IPS-15b (cell line): ENCODE results near the gene ZNF281.

Source experiments
- H3K27me3 ChIP-seq: one replicate; pipeline ENCODE4 v1.6.1; 2013; ENCODE audit warnings: low read length; ENCODE audit not compliant: control insufficient read depth, insufficient read depth
- H3K36me3 ChIP-seq: one replicate; pipeline ENCODE4 v1.6.1; 2013; ENCODE audit warnings: low read length; ENCODE audit not compliant: control insufficient read depth, insufficient read depth
- H3K4me1 ChIP-seq: one replicate; pipeline ENCODE4 v1.6.1; 2013; ENCODE audit warnings: mild to moderate bottlenecking, low read length; ENCODE audit not compliant: control insufficient read depth, insufficient read depth
- H3K4me3 ChIP-seq: one replicate; pipeline ENCODE4 v1.5.1; 2013; ENCODE audit warnings: low read depth, low read length
- H3K9ac ChIP-seq: one replicate; pipeline ENCODE4 v1.6.1; 2013; ENCODE audit warnings: low read depth, mild to moderate bottlenecking, low read length
- H3K9me3 ChIP-seq: one replicate; pipeline ENCODE4 v1.6.1; 2013; ENCODE audit warnings: mild to moderate bottlenecking, low read length; ENCODE audit not compliant: control insufficient read depth, insufficient read depth

Gene ZNF281

DNA sequence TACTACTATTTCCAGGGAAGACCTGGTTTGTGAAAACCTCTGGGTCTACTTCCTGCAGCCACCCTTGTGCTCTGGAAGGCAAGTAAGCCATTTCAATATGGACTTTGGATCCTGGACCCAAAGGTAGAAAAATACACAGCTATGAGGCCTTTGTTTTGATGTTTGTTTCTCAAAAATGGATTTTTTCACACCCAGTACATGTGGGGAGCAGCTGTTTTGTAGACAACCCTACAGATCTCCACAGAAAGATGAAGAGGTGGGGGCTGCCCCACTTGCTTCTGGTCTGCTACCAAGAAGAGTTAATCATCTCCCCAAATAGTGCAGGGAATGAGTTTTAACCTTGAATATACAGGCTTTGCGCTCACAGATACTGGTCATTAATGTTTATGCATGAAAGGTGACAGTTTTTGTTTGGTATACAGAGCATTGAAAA is 29.2 kb downstream of the ZNF281 start:
- Histone ChIP-seq H3K4me1 (peaks cover 15% of the 10 kb centered on the region), H3K9ac (no peak overlapping the region), H3K4me3 (no peak overlapping the region), H3K9me3 (no peaks in the 10 kb centered on the region), H3K36me3 (no peaks in the 10 kb centered on the region), H3K27me3 (no peaks in the 10 kb centered on the region)

DNA sequence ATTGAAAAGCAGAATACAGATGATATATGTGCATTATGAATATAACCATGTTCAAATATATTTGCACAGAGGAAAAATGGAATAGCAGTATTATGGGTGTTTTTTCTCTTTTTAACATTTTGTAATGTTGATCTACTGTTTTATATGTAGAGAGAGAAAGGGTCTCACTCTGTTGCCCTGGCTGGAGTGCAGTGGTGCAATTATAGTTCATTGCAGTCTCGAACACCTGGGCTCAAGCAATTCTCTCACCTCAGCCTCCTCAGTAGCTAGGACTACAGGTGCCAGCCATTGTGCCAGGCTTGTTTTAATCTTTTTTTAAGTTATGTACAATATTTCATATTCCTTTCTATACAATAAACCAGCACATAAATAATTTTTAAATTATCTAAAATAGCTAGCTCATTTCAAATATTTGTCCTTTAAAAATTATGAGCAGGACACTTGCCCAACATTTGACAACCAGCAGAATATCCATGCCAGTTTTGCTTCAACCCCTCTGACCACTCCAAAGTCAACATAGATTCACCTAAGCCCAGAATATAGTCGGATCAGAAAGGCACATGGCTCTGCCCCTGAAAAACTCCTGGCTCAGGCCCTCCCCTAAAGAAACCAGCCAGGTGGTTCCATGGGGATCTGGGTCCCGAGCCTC is 29.8 kb downstream of the ZNF281 start:
- H3K36me3 ChIP-seq, result no peaks in the 10 kb centered on the region
- H3K9ac ChIP-seq, result no peak overlapping the region
- H3K4me1 ChIP-seq, result peaks cover 21% of the 10 kb centered on the region
- H3K27me3 ChIP-seq, result no peaks in the 10 kb centered on the region
- H3K9me3 ChIP-seq, result no peaks in the 10 kb centered on the region
- H3K4me3 ChIP-seq, result no peak overlapping the region

DNA sequence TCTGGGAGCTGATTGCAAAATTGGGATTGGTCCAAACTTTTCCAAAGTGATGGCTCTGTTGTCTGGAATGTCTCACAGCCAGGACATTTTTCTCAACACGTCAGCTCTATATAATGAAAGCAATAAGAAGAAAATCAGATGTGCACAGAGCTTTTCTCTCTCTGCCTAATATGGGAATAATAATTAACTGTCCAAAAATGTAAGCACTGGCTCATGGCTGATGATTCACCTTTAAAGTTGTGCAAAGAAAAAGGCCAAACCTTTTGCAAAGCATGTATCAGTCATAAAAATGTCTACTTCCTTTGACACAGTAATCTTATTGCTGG is 30.4 kb downstream of the ZNF281 start:
- Histone ChIP-seq H3K9me3 (no peaks in the 10 kb centered on the region), H3K4me1 (peaks cover 27% of the 10 kb centered on the region), H3K9ac (no peak overlapping the region)

DNA sequence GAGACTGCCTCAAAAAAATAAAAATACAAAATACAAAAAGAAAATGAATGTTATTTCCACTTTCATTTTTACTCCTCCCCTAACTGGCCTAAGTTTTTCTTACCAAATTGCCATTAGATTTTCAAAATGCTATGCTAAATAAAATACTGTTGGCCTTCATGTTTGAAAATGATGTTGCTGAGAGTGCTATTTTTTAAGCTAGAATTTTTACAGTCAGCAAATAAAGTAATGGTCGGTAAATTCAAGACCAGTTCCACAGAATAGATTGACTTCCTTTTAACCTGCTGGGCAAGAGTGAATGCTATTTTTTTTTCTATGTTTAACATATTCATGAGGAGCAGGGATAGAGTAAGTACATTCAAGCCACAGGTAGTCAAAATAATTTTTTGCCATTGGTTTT is 31.7 kb downstream of the ZNF281 start:
- Histone ChIP-seq H3K9me3 (no peaks in the 10 kb centered on the region), H3K27me3 (no peaks in the 10 kb centered on the region), H3K36me3 (no peaks in the 10 kb centered on the region), H3K4me3 (no peak overlapping the region), H3K9ac (no peak overlapping the region), H3K4me1 (peaks cover 39% of the 10 kb centered on the region)

More for the DNA sequence above, 30.4 kb downstream of the ZNF281 start:
- no peaks in the 10 kb centered on the region for H3K36me3 ChIP-seq
- H3K27me3 ChIP-seq, result no peaks in the 10 kb centered on the region
- H3K4me3 ChIP-seq, result no peak overlapping the region

DNA sequence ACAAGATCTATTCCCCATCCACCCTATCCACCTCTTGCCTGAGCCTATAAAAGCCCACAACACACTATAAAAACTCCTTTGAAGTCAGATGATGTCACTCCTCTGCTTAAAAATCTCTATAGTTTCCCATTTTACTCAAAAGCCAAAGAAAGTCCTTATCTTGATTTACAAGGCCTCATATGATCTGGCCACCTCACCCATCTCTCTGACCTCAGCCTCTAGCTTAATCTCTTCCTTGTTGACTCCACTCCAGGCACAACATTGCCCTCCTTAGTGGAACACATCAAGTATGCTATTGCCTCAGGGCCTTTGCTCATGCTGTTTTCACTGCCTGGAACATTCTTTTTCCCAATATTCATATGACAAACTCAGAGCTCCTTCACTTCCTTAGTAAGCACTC is 33.3 kb downstream of the ZNF281 start:
- H3K4me1 ChIP-seq, result peaks cover 51% of the 10 kb centered on the region
- no peaks in the 10 kb centered on the region for H3K27me3 ChIP-seq

DNA sequence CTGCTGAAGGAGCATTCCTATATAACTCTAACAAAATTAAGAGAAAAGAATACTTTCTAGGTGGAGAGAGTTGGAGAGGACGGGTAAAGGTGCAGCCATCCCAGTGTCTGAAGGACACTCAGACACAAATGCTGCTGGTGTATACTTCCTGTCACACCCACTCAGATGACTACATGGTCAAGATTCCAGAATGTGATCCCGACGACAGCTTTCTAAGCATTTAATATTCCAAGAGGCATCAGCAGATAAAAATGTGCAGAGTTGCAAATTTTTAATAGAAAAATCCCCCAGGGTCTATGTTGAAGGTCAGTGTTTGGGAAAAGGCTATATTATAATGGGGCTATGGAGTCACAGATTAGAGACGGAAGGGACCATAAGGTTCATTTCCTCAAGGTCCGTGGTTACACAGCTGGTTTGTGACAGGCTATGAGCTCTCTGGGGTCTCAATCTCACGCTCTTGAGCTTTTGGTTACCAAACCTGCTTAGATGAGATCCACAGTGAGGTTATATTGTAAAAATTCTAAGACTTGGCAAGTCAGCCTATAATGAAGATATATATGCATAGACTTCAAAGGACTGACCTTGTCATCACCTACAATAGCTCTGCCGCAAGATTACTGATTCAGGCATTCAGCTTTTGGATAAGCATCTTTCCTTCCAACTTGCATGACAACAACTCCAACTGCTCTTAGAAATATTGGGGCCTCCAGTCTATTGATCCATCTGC is 35.1 kb downstream of the ZNF281 start:
- H3K36me3 ChIP-seq, result no peaks in the 10 kb centered on the region
- H3K4me3 ChIP-seq, result no peak overlapping the region
- no peaks in the 10 kb centered on the region for H3K9me3 ChIP-seq
- H3K9ac ChIP-seq, result no peak overlapping the region
- peaks cover 49% of the 10 kb centered on the region for H3K4me1 ChIP-seq
- no peaks in the 10 kb centered on the region for H3K27me3 ChIP-seq

More for the DNA sequence above, 33.3 kb downstream of the ZNF281 start:
- Histone ChIP-seq H3K9ac (no peak overlapping the region), H3K4me3 (no peak overlapping the region), H3K36me3 (no peaks in the 10 kb centered on the region), H3K9me3 (no peaks in the 10 kb centered on the region)

DNA sequence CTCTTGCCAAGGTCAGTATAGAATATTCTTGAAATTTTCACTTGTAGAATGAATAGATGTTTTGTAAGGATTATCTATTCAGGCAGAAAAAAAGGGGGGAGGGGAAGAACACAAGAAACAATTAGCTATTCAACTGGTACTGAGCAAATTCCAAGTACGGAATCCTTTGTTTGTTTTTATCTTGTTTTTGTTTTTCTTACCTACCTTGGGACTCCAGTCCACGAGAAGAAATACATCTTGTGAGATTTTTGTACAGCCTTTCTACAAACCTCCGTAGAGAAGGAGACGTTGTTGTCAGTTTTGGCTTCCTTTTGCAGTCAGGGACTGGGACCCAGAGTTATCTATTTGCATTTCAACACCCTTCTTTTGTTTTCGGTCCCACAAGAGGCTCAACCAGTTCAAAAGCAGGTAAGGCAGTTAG is 36.0 kb downstream of the ZNF281 start:
- Histone ChIP-seq H3K9me3 (no peaks in the 10 kb centered on the region), H3K36me3 (no peaks in the 10 kb centered on the region), H3K4me3 (peak overlapping the region; percentile 47), H3K27me3 (no peaks in the 10 kb centered on the region), H3K4me1 (peaks cover 53% of the 10 kb centered on the region), H3K9ac (peak overlapping the region; percentile 27)

DNA sequence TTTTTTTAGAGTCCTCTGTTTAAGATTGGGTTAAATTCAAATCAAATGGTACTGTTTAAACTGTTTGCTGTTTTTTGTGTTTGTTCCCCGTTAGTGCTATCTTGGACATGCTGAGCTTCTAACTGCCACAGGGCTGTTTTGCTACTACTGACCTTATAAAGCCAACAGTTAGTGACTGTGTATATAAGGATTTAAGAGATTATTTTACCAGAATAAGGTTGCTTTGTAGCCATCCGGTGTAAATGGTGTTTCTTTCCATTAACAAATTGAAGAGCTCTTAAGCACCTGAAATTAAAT is 37.0 kb downstream of the ZNF281 start:
- Histone ChIP-seq H3K27me3 (no peaks in the 10 kb centered on the region), H3K4me3 (no peak overlapping the region), H3K36me3 (no peaks in the 10 kb centered on the region), H3K9ac (no peak overlapping the region), H3K4me1 (peaks cover 52% of the 10 kb centered on the region), H3K9me3 (no peaks in the 10 kb centered on the region)

DNA sequence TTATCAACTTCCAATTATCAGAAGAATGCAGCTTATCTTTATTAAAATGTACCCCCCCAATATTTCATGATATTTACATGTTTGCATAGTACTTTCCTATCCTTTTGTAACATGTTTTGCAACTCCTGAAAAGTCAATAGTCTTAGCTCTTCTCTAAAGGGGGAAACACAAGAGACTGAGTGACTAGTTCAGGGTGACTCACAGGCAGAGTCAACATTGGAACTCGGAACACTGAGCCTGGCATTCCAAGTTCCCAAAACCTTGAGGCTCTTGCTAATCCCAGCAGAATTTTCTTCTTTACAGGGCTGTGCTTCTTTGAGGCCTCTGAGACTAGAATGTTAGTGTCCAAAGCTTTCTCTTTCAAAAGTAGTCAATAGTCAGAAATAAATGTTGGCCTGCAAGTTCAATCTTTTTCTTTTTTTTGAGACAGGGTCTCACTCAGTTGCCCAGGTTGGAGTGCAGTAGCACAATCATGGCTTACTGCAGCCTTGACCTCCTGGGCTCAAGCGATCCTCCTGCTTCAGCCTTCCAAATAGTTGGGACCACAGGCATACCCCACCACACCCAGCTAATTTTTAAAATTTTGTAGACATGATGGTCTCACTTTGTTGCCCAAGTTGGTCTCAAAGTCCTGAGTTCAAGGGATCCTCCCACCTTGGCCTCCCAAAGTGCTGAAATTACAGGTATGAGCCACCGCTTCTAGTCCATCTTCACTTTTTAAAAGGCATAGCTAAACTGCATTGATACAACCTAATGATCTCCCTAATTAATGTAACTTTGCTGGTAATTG is 37.5 kb downstream of the ZNF281 start:
- Histone ChIP-seq H3K27me3 (no peaks in the 10 kb centered on the region), H3K36me3 (no peaks in the 10 kb centered on the region), H3K4me1 (peaks cover 55% of the 10 kb centered on the region)

DNA sequence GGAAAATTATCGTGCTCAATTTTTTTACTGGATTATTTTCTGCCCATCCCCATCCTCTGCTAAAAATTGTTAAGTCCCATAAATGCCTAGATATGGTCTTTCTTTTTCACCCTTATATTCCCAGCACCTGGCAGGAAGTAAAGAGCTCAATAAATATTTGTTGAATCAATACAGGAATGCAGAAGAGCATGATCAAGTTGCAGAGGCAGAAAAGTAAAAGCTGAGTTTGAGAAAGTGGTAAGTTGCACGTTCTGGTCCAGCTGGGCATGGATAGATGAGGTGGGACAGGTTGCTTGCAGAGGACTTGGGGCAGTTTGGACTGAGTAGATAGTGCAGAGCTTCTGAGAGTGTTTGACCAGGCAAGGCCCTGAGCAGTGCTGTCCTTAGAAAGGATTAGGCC is 40.1 kb downstream of the ZNF281 start:
- no peak overlapping the region for H3K9ac ChIP-seq
- H3K27me3 ChIP-seq, result no peaks in the 10 kb centered on the region
- H3K4me3 ChIP-seq, result no peak overlapping the region
- no peaks in the 10 kb centered on the region for H3K9me3 ChIP-seq
- peaks cover 56% of the 10 kb centered on the region for H3K4me1 ChIP-seq
- H3K36me3 ChIP-seq, result no peaks in the 10 kb centered on the region

More for the DNA sequence above, 37.5 kb downstream of the ZNF281 start:
- H3K4me3 ChIP-seq, result no peak overlapping the region
- no peak overlapping the region for H3K9ac ChIP-seq
- no peaks in the 10 kb centered on the region for H3K9me3 ChIP-seq

DNA sequence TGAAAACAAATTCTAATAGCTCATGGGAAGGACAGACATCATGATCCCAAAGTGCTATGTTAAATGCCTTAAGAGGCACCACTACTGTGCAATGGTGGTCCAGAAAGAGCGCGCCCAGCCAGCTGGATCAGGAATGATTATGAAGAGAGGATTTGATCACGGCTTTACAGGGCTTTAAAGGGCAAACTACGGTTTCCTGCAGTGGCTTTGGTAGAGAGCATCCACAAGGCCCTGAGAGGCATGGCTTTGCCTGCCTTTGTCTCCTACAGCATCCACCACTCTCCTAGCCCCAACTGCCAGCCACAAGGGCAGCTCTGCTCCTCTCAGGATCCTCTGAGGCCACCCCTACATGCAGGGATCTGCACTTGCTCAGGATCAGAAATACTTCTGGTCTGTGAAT is 40.7 kb downstream of the ZNF281 start:
- no peaks in the 10 kb centered on the region for H3K9me3 ChIP-seq
- no peaks in the 10 kb centered on the region for H3K36me3 ChIP-seq
- H3K4me3 ChIP-seq, result no peak overlapping the region
- no peak overlapping the region for H3K9ac ChIP-seq
- no peaks in the 10 kb centered on the region for H3K27me3 ChIP-seq
- peaks cover 53% of the 10 kb centered on the region for H3K4me1 ChIP-seq

DNA sequence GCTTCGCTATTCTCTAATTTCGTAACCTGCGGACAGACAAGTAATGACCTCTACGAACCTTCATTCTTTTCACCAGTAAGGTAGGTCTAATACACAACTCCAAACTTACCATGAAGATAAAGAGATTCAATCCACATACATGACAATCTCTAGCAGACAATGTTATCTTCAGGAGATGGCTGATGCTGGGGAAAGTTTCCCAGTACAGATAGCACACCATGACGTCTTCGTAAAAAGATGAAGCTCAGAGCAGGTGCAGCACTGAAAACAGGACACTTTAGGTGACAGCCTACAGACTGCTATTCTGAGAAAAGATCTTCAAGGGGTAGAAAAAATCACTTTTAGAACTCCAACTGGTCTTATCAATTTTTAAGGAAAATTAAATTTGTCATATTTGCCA is 41.3 kb downstream of the ZNF281 start:
- no peaks in the 10 kb centered on the region for H3K27me3 ChIP-seq
- H3K4me3 ChIP-seq, result no peak overlapping the region
- no peaks in the 10 kb centered on the region for H3K9me3 ChIP-seq
- H3K36me3 ChIP-seq, result no peaks in the 10 kb centered on the region
- H3K4me1 ChIP-seq, result peaks cover 55% of the 10 kb centered on the region
- no peak overlapping the region for H3K9ac ChIP-seq
